Pons (tissue), 1 donor: ENCODE measurements around the gene OTOF.

Experiments
- DNase-seq: peaks from one replicate; pipeline ENCODE4 v3.0.0-alpha.2; 2016; ENCODE audit warnings: low spot score

Gene OTOF

GRCh38 chr2:26477911-26478253 lies at the start of gene OTOF:
TSS of gene OTOF (minus strand) at chr2:26478124.
- DNase-seq = no peak

- no peak for DNase-seq
Observed at GRCh38 chr2:26526589-26526988, 48.7 kb upstream of the OTOF start.

GRCh38 chr2:26526105-26526504 lies 48.2 kb upstream of the OTOF start:
- no peak for DNase-seq

GRCh38 chr2:26523750-26524149 lies 45.8 kb upstream of the OTOF start:
- no peak for DNase-seq

GRCh38 chr2:26522751-26523171 lies 44.8 kb upstream of the OTOF start:
- DNase-seq = no peak

- DNase-seq = no peak
Observed at GRCh38 chr2:26522325-26522724, 44.4 kb upstream of the OTOF start.

GRCh38 chr2:26521913-26522180 lies 43.9 kb upstream of the OTOF start:
- no peak for DNase-seq

GRCh38 chr2:26521054-26521912 lies 43.4 kb upstream of the OTOF start:
- DNase-seq = no peak

- no peak for DNase-seq
Observed at GRCh38 chr2:26520148-26520449, 42.2 kb upstream of the OTOF start.

GRCh38 chr2:26519396-26520147 lies 41.6 kb upstream of the OTOF start:
- DNase-seq = no peak

GRCh38 chr2:26516781-26517180 lies 38.9 kb upstream of the OTOF start:
- no peak for DNase-seq

- DNase-seq = no peak
Observed at GRCh38 chr2:26516246-26516645, 38.3 kb upstream of the OTOF start.

GRCh38 chr2:26515771-26516170 lies 37.8 kb upstream of the OTOF start:
- no peak for DNase-seq

- DNase-seq = no peak
Observed at GRCh38 chr2:26514045-26514444, 36.1 kb upstream of the OTOF start.

GRCh38 chr2:26513261-26513660 lies 35.3 kb upstream of the OTOF start:
- no peak for DNase-seq

GRCh38 chr2:26511466-26511865 lies 33.5 kb upstream of the OTOF start:
- DNase-seq = no peak

GRCh38 chr2:26510344-26510973 lies 32.5 kb upstream of the OTOF start:
- DNase-seq = no peak

GRCh38 chr2:26509141-26509540 lies 31.2 kb upstream of the OTOF start:
- no peak for DNase-seq

- DNase-seq = no peak
Observed at GRCh38 chr2:26507932-26508331, 30.0 kb upstream of the OTOF start.

- DNase-seq = no peak
Observed at GRCh38 chr2:26507088-26507487, 29.2 kb upstream of the OTOF start.

- DNase-seq = no peak
Observed at GRCh38 chr2:26506279-26506678, 28.4 kb upstream of the OTOF start.

GRCh38 chr2:26504002-26504401 lies 26.1 kb upstream of the OTOF start:
- no peak for DNase-seq

- DNase-seq = peak; percentile 54
Observed at GRCh38 chr2:26503231-26503880, 25.4 kb upstream of the OTOF start.
